GM12878 (cell line): ENCODE data around the gene TAGLN. TPM values are rescaled to one million over a fixed set of nuclear protein-coding genes. Genes with fewer than 3 reads are reported as not detected.

Experiments
- ATAC-seq: fragments of 200-7000 bp; cut with Tn5 transposase; 3 replicates; pipeline ENCODE4 v1.9.1; 2020; ENCODE audit warnings: mild to moderate bottlenecking, moderate library complexity
- BruUV-seq: library from RNA; stranded (reverse); fragments of 400-500 nt; replicated peaks from 2 replicates; lab custom pipeline; 2021; lab: Mats Ljungman, UMichigan
- CTCF ChIA-PET: fragments of 300-600 bp; sonication (Branson Sonifier 250); formaldehyde crosslinking; extraction: SDS; loops from one replicate; lab custom pipeline; 2021; ENCODE audit warnings: inconsistent platforms; lab: Yijun Ruan, JAX
- POLR2A ChIA-PET: fragments of 350-600 bp; formaldehyde crosslinking; extraction: SDS; loops from one replicate; lab custom pipeline; 2021; ENCODE audit warnings: inconsistent platforms; lab: Charles Lee
- RAD21 ChIA-PET: fragments of 300-600 bp; sonication (Branson Sonifier 250); formaldehyde crosslinking; loops from one replicate; lab custom pipeline; 2023; ENCODE audit warnings: antibody characterized with exemption; ENCODE audit not compliant: unreplicated experiment; lab: Charles Lee
- SMC1A ChIA-PET: fragments of 300-600 bp; sonication (Branson Sonifier 250); formaldehyde crosslinking; loops from one replicate; lab custom pipeline; 2023; ENCODE audit not compliant: unreplicated experiment, uncharacterized antibody; lab: Charles Lee
- DNase-seq: peaks from one replicate; pipeline ENCODE4 v3.0.0-alpha.2; 2011; ENCODE audit warnings: low read depth, low spot score
- FAIRE-seq: peaks from 3 replicates; lab custom pipeline; 2011; peaks lifted over from hg19 to GRCh38; lab: Jason Lieb, UNC
- H2AFZ ChIP-seq: 2 replicates; pipeline ENCODE4 v1.6.0; 2011; ENCODE audit warnings: low read depth, low read length, control low read depth; ENCODE audit not compliant: control insufficient read depth
- H3K27ac ChIP-seq: 2 replicates; pipeline ENCODE4 v1.5.1; 2011; ENCODE audit warnings: control low read depth; ENCODE audit not compliant: control insufficient read depth, insufficient read depth
- H3K27me3 ChIP-seq, 2 experiments: replicated peaks in 1 of 2; 2 replicates each; pipeline versions ENCODE4 v1.6.0 to v1.6.1; 2011; ENCODE audit warnings: low read length in 1 of 2; ENCODE audit not compliant: control insufficient read depth in 2 of 2, insufficient read depth in 2 of 2
- H3K36me3 ChIP-seq, 2 experiments: 2 replicates each; pipeline ENCODE4 v1.5.1; 2011; ENCODE audit warnings: low read length in 1 of 2; ENCODE audit not compliant: control insufficient read depth in 2 of 2, insufficient read depth in 2 of 2
- H3K4me1 ChIP-seq: 2 replicates; pipeline ENCODE4 v1.6.1; 2011; ENCODE audit warnings: mild to moderate bottlenecking, low read length, moderate library complexity, mixed read lengths; ENCODE audit not compliant: control insufficient read depth, insufficient read depth
- H3K4me2 ChIP-seq: 2 replicates; pipeline ENCODE4 v1.6.0; 2011; ENCODE audit warnings: control low read depth; ENCODE audit not compliant: control insufficient read depth, insufficient read depth
- H3K4me3 ChIP-seq: fragments of 200-600 bp; sonication (generic); 2 replicates; pipeline ENCODE4 v1.5.1; 2016
- H3K79me2 ChIP-seq: 2 replicates; pipeline ENCODE4 v1.6.0; 2011; ENCODE audit warnings: low read length; ENCODE audit not compliant: control insufficient read depth, insufficient read depth
- H3K9ac ChIP-seq: 2 replicates; pipeline ENCODE4 v1.8.0; 2011; ENCODE audit warnings: low read length, control low read depth, mixed read lengths; ENCODE audit not compliant: control insufficient read depth, insufficient read depth
- H3K9me3 ChIP-seq: replicated peaks from 3 replicates; pipeline ENCODE4 v1.5.1; 2011; ENCODE audit warnings: mild to moderate bottlenecking, low read length; ENCODE audit not compliant: control insufficient read depth, insufficient read depth
- H4K20me1 ChIP-seq: 2 replicates; pipeline ENCODE4 v1.6.0; 2011; ENCODE audit not compliant: control insufficient read depth, insufficient read depth
- DPF2 ChIP-seq: fragments of 450-650 bp; IDR thresholded peaks from 2 replicates; pipeline ENCODE4 v1.6.1; 2017; ENCODE audit warnings: mild to moderate bottlenecking
- NBN ChIP-seq: fragments of 450-650 bp; IDR thresholded peaks from 2 replicates; pipeline ENCODE4 v1.6.1; 2016
- SREBF1 ChIP-seq: IDR thresholded peaks from 2 replicates; pipeline ENCODE4 v1.6.1; 2012; ENCODE audit warnings: mild to moderate bottlenecking, low read length
- TCF7 ChIP-seq: IDR thresholded peaks from 2 replicates; pipeline ENCODE4 v1.6.1; 2014; ENCODE audit warnings: antibody characterized with exemption, borderline replicate concordance
- YY1 ChIP-seq: IDR thresholded peaks from 2 replicates; pipeline ENCODE4 v1.6.1; 2011; ENCODE audit warnings: low read depth, mild to moderate bottlenecking, low read length
- WGBS: methylation state at CpG from one replicate; pipeline ENCODE4 v1.1.6; 2016; ENCODE audit warnings: low lambda C conversion rate; ENCODE audit not compliant: insufficient replicate concordance, insufficient coverage; ENCODE audit errors: missing lambda C conversion rate; 5-methylcytosine and 5-hydroxymethylcytosine counted together
- in situ Hi-C: fragments of 300-500 bp; cut with MboI; formaldehyde crosslinking; loops from 9 replicates; pipeline ENCODE4 v1.14.3; 2018; ENCODE audit warnings: mixed read lengths
- intact Hi-C: fragments of 100-400 bp; cut with micrococcal nuclease; formaldehyde crosslinking; loops from one replicate; pipeline ENCODE4 v1.14.2; 2022; ENCODE audit not compliant: unreplicated experiment
- polyA plus RNA-seq, 11 experiments: library from polyadenylated mRNA; depleted of rRNA in 4 of 11; unstranded in 6 of 11; stranded (reverse) in 5 of 11; fragments of >200 nt; fragmentation: Nextera tagmentation in 4 of 11; fragmentation: Illumina TruSeq in 1 of 11; extraction: Ambion mirVana in 4 of 11; extraction: Trizol in 1 of 11; gene quantifications; 1 replicate in 1 of 11; 2 replicates in 10 of 11; pipeline versions ENCODE4 v1.2.1 to v1.2.3, GENCODE V29; 2011 to 2016; ENCODE audit warnings: inconsistent platforms in 2 of 11, missing spikeins in 2 of 11, low read depth in 1 of 11
- total RNA-seq, 4 experiments: library from RNA; depleted of rRNA in 3 of 4; stranded (reverse); fragments of >200 nt in 3 of 4; fragmentation: Illumina TruSeq in 1 of 4; extraction: Trizol in 1 of 4; gene quantifications; 2 replicates each; pipeline versions ENCODE4 v1.2.1 to v1.2.3, GENCODE V29; 2013 to 2021
- TF ChIP-seq, protein P1 (sequence below): IDR thresholded peaks from 2 replicates; pipeline ENCODE4 v1.6.1; 2011; ENCODE audit warnings: mild to moderate bottlenecking, low read depth, low read length, moderate library complexity; ENCODE audit not compliant: insufficient replicate concordance

The TAGLN gene
- total and polyA plus RNA-seq, 10 of the 15 experiments (the other 5 are each of a cell fraction or from before 2014, with no cell fraction given) = 0.26 to 4.6 (median 1.7) TPM

DNA sequence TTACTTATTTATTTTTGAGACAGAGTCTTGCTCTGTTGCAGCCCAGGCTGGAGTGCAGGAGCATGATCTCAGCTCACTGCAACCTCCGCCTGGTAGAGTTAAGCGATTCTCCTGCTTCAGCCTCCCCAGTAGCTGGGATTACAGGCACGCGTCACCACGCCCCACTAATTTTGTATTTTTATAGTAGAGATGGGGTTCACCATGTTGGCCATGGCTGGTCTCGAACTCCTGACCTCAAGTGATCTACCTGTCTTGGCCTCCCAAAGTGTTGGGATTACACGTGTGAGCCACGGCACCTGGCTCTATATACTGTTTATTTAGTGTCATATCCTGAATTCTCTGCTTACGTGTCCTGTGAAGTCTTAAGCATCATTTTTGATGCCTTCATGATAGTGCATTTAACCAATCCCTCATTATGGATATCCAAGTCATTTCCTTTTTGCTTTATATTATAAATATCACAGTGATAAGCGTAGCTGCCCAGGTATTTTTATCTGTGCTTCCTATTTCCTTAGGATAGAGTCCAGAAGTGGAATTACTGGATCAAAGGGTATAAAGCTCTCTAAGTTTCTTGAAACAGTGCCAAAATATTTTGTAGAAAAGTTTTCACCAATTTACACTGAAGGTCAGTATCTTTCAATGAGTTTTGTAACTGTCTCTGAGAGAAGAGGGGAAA, 21.5 kb upstream of the TAGLN start:
- H3K79me2 ChIP-seq = peaks cover 8% of the 10 kb centered on the region
- 85% methylated on average over 10 of the region's 10 CpGs for WGBS
- no peaks in the 10 kb centered on the region for H3K27me3 ChIP-seq
- no peaks in the 10 kb centered on the region for H3K9me3 ChIP-seq
- in situ Hi-C loops (no loop called here), intact Hi-C loops (loop anchor here (1.0 kb wide), 1 partner anchor 32 kb away; no protein-coding TSS in a partner anchor)
- no peak for TF ChIP-seq NBN
- TF ChIP-seq SREBF1 = no peak
- no peak for TF ChIP-seq YY1
- TF ChIP-seq DPF2 = no peak
- no peak for TF ChIP-seq TCF7
- TF ChIP-seq, protein P1, sequence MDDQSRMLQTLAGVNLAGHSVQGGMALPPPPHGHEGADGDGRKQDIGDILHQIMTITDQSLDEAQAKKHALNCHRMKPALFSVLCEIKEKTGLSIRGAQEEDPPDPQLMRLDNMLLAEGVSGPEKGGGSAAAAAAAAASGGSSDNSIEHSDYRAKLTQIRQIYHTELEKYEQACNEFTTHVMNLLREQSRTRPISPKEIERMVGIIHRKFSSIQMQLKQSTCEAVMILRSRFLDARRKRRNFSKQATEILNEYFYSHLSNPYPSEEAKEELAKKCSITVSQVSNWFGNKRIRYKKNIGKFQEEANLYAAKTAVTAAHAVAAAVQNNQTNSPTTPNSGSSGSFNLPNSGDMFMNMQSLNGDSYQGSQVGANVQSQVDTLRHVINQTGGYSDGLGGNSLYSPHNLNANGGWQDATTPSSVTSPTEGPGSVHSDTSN = no peak
- peaks cover 1 to 3% of the 10 kb centered on the region in 2 experiments; a peak in 3 of 4 replicates for H3K36me3 ChIP-seq
- CTCF ChIA-PET = interaction anchor here (0.7 to 10.3 kb wide), 8 partner anchors 9 to 390 kb away, joined by 3 to 422 read pairs (median 12); partner anchors contain the start of genes APOA5, PAFAH1B2, PCSK7 and RNF214
- no peak for ATAC-seq
- no peaks in the 10 kb centered on the region for H4K20me1 ChIP-seq
- SMC1A ChIA-PET = interaction anchor here (1.2 to 6.9 kb wide), 7 partner anchors 8 to 72 kb away, joined by 4 to 187 read pairs (median 7); partner anchors contain the start of genes PAFAH1B2, PCSK7 and RNF214
- peaks cover 15% of the 10 kb centered on the region for H3K4me1 ChIP-seq
- DNase-seq = no peak
- H3K27ac ChIP-seq = no peak overlapping the region
- POLR2A ChIA-PET = interaction anchor here (0.7 to 5.5 kb wide), 11 partner anchors 12 to 391 kb away, joined by 3 to 51 read pairs (median 3); partner anchors contain the start of genes PAFAH1B2, PCSK7 and RNF214
- H3K4me3 ChIP-seq = peak overlapping the region; percentile 90
- no peak overlapping the region; the same call in 1 of the 2 replicates for H2AFZ ChIP-seq
- RAD21 ChIA-PET = interaction anchor here (0.8 to 6.9 kb wide), 7 partner anchors 17 to 323 kb away, joined by 3 to 159 read pairs (median 5); partner anchors contain the start of genes PAFAH1B2, PCSK7 and RNF214
- no TSS peak for BruUV-seq
- FAIRE-seq = no peak
- H3K4me2 ChIP-seq = peak overlapping the region; percentile 90
- H3K9ac ChIP-seq = peak overlapping the region; percentile 87
